ENCODE results near the gene APPBP2.

The APPBP2 gene

DNA sequence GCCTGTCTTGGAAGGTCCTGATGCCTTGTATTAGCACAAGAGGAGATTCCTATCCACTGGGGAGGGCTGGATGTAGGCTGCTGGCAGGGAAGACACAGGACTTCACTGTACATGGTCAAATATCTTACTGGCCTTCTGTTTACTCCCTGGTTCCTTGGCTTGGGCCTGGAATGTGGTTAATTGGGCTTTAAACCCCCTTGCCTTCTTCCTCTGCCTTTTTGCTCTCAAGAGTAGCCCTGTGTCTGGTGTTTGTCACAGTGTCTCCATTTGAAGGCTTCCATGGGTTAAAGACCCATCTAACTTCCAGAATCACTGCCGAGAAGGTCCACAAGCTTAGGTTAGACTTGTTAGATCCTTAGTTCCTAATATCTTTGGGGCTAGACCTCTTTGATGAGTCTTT, 110.9 kb downstream of the APPBP2 start:
- H3K27ac ChIP-seq = no peak overlapping the region
- TF ChIP-seq, protein P1, sequence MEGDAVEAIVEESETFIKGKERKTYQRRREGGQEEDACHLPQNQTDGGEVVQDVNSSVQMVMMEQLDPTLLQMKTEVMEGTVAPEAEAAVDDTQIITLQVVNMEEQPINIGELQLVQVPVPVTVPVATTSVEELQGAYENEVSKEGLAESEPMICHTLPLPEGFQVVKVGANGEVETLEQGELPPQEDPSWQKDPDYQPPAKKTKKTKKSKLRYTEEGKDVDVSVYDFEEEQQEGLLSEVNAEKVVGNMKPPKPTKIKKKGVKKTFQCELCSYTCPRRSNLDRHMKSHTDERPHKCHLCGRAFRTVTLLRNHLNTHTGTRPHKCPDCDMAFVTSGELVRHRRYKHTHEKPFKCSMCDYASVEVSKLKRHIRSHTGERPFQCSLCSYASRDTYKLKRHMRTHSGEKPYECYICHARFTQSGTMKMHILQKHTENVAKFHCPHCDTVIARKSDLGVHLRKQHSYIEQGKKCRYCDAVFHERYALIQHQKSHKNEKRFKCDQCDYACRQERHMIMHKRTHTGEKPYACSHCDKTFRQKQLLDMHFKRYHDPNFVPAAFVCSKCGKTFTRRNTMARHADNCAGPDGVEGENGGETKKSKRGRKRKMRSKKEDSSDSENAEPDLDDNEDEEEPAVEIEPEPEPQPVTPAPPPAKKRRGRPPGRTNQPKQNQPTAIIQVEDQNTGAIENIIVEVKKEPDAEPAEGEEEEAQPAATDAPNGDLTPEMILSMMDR (conservative IDR thresholded peaks at IDR 0.05) = no peak

DNA sequence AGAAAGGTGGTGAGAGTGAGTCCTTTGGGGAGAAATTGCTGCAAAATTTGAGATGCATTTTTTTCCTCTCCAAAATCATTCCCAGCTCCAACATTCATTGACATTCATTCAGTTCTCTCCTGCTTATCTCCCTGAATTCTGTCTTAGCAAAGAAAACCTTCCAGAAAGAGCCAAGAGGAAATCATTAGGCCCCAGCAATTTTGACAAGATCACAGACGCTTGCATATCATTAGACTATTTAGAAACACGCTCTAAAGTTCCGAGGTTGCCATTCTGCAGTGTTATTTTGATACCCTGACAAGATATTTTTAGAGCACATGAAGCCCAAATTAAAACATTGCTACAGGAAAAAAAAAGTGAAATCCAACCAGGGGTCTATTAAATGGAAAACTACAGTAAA, 113.3 kb downstream of the APPBP2 start:
- H3K27ac ChIP-seq = no peak overlapping the region
- TF ChIP-seq, protein P1 (conservative IDR thresholded peaks at IDR 0.05) = no peak

DNA sequence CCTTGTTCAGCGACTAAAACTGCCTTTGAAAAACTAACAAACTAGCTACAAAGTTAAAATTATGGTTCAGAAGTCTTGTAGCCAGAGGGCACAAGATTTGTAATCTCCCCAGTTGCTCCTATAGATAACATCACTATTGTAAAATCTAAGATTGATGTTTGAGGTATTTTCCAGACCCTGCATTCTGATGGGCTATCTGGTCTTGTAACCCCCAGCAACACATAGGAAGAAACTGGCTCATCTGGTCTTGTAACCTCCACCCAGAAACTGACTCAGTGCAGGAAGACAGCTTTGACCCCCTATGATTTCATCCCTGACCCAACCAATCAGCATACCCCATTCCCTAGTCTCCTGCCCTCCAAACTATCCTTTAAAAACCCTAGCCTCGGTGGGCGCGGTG, 116.0 kb downstream of the APPBP2 start:
- H3K27ac ChIP-seq = no peak overlapping the region
- TF ChIP-seq, protein P1 (conservative IDR thresholded peaks at IDR 0.05) = no peak

DNA sequence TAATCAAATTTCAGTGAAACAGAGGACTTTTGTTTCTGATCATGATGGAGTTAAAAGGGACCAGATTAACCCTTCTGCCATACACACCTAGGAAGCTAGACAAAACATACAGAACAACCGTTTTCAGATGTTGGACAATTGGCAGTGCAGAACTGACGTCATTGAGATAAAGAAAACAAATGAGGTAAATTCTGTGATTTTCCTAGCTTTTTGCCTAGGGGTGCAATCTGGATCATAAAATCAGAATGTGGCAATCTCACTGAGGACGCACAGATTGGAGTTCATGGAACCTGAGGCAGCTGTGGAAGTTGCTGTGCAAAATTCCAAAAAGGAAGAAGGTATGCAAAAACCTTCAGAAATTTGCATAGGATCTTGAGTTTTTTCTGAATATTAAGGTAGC, 119.2 kb downstream of the APPBP2 start:
- H3K27ac ChIP-seq = no peak overlapping the region
- TF ChIP-seq, protein P1 (conservative IDR thresholded peaks at IDR 0.05) = no peak

DNA sequence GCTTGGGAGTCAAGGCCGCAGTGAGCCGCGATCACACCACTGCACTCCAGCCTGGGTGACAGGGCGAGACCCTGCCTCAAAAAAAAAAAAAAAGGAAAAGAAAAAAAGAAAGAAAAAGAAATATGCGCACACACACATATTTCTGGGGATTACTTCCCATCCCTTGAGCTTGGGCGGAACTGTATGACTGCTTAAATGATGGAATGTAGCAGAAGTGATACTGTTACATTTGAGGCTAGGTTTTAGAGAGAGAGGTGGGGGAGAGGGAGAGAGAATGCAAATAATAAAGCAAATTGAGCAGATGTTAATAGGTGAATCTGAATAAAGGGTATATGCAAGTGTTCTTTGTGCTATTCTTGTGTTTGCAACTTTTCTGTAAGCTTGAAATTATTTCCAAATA, 122.1 kb downstream of the APPBP2 start:
- TF ChIP-seq, protein P1 (conservative IDR thresholded peaks at IDR 0.05) = no peak
- no peak overlapping the region for H3K27ac ChIP-seq

DNA sequence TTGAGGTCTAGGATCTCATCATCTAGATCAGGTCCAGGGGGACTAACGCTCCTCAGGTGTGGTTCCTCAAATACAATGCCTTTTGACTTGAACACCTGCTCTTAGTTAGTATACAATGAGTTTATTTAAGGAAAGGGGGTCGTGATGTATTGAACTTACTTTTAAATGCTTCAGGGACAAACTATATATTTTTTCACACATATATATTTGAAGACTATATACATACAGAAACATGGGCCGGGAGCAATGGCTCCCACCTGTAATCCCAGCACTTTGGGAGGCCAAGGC, 122.6 kb downstream of the APPBP2 start:
- TF ChIP-seq, protein P1 (conservative IDR thresholded peaks at IDR 0.05) = no peak
- H3K27ac ChIP-seq = no peak overlapping the region

DNA sequence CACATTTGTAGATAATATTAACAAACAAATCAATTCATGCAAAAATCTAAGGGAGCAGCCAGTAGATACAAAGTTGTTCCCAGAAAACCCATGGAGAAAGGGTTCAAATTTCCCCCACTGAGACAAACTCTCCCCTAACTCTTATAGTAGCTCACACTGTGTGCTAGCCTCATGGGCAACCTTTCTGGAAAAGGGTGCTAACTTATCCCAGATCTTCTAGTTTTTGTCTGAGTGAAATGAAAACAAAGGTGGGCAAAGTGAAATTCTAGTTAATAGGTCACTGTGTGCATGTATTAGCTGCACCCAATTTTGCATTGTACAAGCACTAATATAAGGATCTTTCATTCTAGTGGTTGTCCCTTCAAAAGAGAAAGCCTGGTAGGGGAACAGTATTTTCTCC, 124.2 kb downstream of the APPBP2 start:
- TF ChIP-seq, protein P1 (conservative IDR thresholded peaks at IDR 0.05) = no peak
- no peak overlapping the region for H3K27ac ChIP-seq
